Measurements from ENCODE around the gene MYO1B.

- TF ChIP-seq CTCF (conservative IDR thresholded peaks at IDR 0.05 in 1 of 2, IDR thresholded peaks at IDR 0.05 in 1 of 2; ENCODE audit: extremely low read depth in 1 of 2, insufficient read depth in 1 of 2, low read depth in 1 of 2, low read length in 2 of 2) (no peak), EZH2 (IDR thresholded peaks at IDR 0.05; ENCODE audit: borderline replicate concordance, low read length) (no peak)
These were observed 105.6 kb downstream of the MYO1B start for GRCh38 chr2:191350826-191351225.
